ENCODE measurements around the gene TXN.
"Not testable (repeated sequence)": the region's sequence is repeated elsewhere in the genome, so short reads cannot be mapped to it uniquely, and the experiment has no call there.

TXN gene

GRCh38 chr9:110208031-110208430 lies 48.3 kb downstream of the TXN start, which contains the start of gene C9orf152:
Gene C9orf152 (minus strand): TSS chr9:110208159. CDS start chr9:110207579, 580 bp downstream.
- DNase-seq (ENCODE audit: low spot score), result no peak

- no peak for DNase-seq (ENCODE audit: low spot score)
Observed at GRCh38 chr9:110207071-110207641, 49.2 kb downstream of the TXN start.

DNA sequence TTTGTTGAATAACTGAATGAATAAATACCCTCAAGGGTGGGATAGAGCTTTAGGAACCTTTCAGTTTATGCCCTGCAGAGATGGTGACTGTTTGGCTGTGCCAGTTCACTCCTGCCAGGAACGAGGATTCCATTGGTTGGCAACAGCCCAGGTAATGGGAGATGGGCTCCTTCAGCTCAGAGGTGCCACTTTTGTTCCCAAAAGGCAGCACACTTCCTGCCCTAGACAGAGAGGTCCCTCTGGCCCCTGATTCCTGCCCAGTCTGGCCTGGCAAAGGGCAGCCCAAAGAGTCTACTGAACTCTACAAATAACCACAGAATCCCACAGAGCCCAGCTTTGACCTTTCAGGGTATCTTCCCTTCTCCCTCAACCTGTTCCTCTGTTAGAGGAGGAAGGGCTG lies 49.9 kb downstream of the TXN start:
- no peak for DNase-seq (ENCODE audit: low spot score)

GRCh38 chr9:110205612-110206011 lies 50.7 kb downstream of the TXN start:
- DNase-seq (ENCODE audit: low spot score), result not testable (repeated sequence)

- no peak for DNase-seq (ENCODE audit: low spot score)
Observed at GRCh38 chr9:110202232-110202631, 54.1 kb downstream of the TXN start.

DNA sequence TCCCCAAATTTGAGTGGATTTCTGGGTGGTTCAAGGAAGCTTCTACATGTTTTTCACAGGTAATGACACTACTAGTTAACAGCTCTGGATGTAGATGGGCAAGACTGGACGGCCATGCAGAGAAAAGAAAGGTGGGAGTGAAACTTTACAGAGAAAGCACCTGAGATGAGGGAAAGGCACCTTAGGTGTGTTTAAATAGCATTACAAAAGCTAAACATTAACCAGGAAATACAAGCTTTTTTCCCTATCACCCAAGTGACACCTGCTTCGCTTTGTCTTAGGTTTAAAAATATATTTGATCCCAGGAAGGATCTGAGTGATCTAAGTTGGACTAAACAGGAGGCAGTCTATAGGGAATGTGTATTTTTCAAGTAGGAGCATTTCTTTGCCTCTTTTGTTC lies 56.7 kb downstream of the TXN start:
- DNase-seq (ENCODE audit: low spot score), result no peak

GRCh38 chr9:110198357-110198756 lies 58.0 kb downstream of the TXN start:
- no peak for DNase-seq (ENCODE audit: low spot score)

GRCh38 chr9:110197330-110198187 lies 58.7 kb downstream of the TXN start:
- no peak for DNase-seq (ENCODE audit: low spot score)

DNA sequence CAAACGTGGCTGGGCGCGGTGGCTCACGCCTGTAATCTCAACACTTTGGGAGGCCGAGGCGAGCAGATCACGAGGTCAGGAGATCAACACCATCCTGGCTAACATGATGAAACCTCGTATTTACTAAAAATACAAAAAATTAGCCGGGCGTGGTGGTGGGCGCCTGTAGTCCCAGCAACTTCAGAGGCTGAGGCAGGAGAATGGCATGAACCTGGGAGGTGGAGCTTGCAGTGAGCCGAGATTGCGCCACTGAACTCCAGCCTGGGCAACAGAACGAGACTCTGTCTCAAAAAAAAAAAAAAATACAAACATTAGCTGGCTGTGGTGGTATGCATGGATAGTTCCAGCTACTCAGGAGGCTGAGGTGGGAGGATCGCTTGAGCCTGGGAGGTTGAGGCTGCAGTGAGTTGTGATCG lies 60.2 kb downstream of the TXN start:
- DNase-seq (ENCODE audit: low spot score), result not testable (repeated sequence)
